NCI-H446 (cell line): Measurements from ENCODE around the gene PCDHGA2.
"Not testable (repeated sequence)": the region's sequence is repeated elsewhere in the genome, so short reads cannot be mapped to it uniquely, and the experiment has no call there.

Source experiments
- DNase-seq, 2 experiments: peaks; one replicate each; lab custom pipeline; 2025; lab: John Stamatoyannopoulos, UW

Gene PCDHGA2

GRCh38 chr5:141346017-141346416 lies 7.5 kb downstream of the PCDHGA2 start:
- not testable (repeated sequence) for DNase-seq

GRCh38 chr5:141349917-141350619 lies 11.5 kb downstream of the PCDHGA2 start, which contains the start of gene PCDHGB1:
Gene PCDHGB1, plus strand, starts transcription at chr5:141350099. Its CDS starts 162 bp downstream, at chr5:141350261.
- peak; percentile 1 to 52 for DNase-seq

GRCh38 chr5:141351591-141351990 lies 13.0 kb downstream of the PCDHGA2 start:
- DNase-seq: no peak

- DNase-seq: no peak
These were observed 16.4 kb downstream of the PCDHGA2 start, which contains the start of gene PCDHGA4 for GRCh38 chr5:141354900-141355469. Gene PCDHGA4, plus strand, starts transcription at chr5:141355021. Its CDS starts 87 bp downstream, at chr5:141355108.

GRCh38 chr5:141355641-141356040 lies 17.1 kb downstream of the PCDHGA2 start:
- DNase-seq: no peak

- DNase-seq: no peak
These were observed 17.6 kb downstream of the PCDHGA2 start for GRCh38 chr5:141356133-141356532.

- DNase-seq: no peak
These were observed 18.4 kb downstream of the PCDHGA2 start for GRCh38 chr5:141356950-141357349.

GRCh38 chr5:141359790-141360426 lies 21.3 kb downstream of the PCDHGA2 start, which contains the start of gene PCDHGB2:
Gene PCDHGB2, plus strand, starts transcription at chr5:141359994. Its CDS starts 142 bp downstream, at chr5:141360136.
- peak; percentile 62 to 64 for DNase-seq

GRCh38 chr5:141360685-141361084 lies 22.1 kb downstream of the PCDHGA2 start:
- no peak for DNase-seq

- DNase-seq: no peak
These were observed 24.2 kb downstream of the PCDHGA2 start for GRCh38 chr5:141362719-141363118.

GRCh38 chr5:141363952-141364660 lies 25.5 kb downstream of the PCDHGA2 start, which contains the start of gene PCDHGA5:
Gene PCDHGA5, plus strand, starts transcription at chr5:141364162. Its CDS starts 169 bp downstream, at chr5:141364331.
- no peak for DNase-seq

- DNase-seq: no peak
These were observed 27.7 kb downstream of the PCDHGA2 start for GRCh38 chr5:141366016-141366896.

- DNase-seq: no peak
These were observed 31.7 kb downstream of the PCDHGA2 start, which contains the start of gene PCDHGB3 for GRCh38 chr5:141369994-141370848. Gene PCDHGB3, plus strand, starts transcription at chr5:141370242. Its CDS starts 153 bp downstream, at chr5:141370395.

GRCh38 chr5:141371572-141372475 lies 33.3 kb downstream of the PCDHGA2 start:
- DNase-seq: no peak

- DNase-seq: no peak
These were observed 35.2 kb downstream of the PCDHGA2 start, which contains the start of gene PCDHGA6 for GRCh38 chr5:141373673-141374317. Gene PCDHGA6, plus strand, starts transcription at chr5:141373891. Its CDS starts 193 bp downstream, at chr5:141374084.

GRCh38 chr5:141374627-141375026 lies 36.1 kb downstream of the PCDHGA2 start:
- no peak for DNase-seq

- DNase-seq: not testable (repeated sequence)
These were observed 37.0 kb downstream of the PCDHGA2 start for GRCh38 chr5:141375444-141376155.
